Rectal smooth muscle tissue (tissue), 1 donor: Measurements from ENCODE around the gene CERT1.
"Not testable (repeated sequence)": the region's sequence is repeated elsewhere in the genome, so short reads cannot be mapped to it uniquely, and the experiment has no call there.

Source experiments
- H3K27ac ChIP-seq: one replicate; pipeline ENCODE4 v1.7.0; 2013; ENCODE audit warnings: low read depth, low read length, inconsistent platforms
- H3K27me3 ChIP-seq: one replicate; pipeline ENCODE4 v1.7.0; 2013; ENCODE audit warnings: low read length; ENCODE audit not compliant: control insufficient read depth, insufficient read depth
- H3K36me3 ChIP-seq: one replicate; pipeline ENCODE4 v1.7.0; 2013; ENCODE audit warnings: low read length; ENCODE audit not compliant: control insufficient read depth, insufficient read depth
- H3K4me1 ChIP-seq: one replicate; pipeline ENCODE4 v1.7.0; 2013; ENCODE audit warnings: low read length; ENCODE audit not compliant: control insufficient read depth, insufficient read depth
- H3K4me3 ChIP-seq: one replicate; pipeline ENCODE4 v1.7.0; 2013; ENCODE audit warnings: low read length
- H3K9ac ChIP-seq: one replicate; pipeline ENCODE4 v1.7.0; 2013; ENCODE audit warnings: low read length

The CERT1 gene

GRCh38 chr5:75496026-75496425 lies 15.4 kb downstream of the CERT1 start:
- no peaks in the 10 kb centered on the region for H3K27me3 ChIP-seq
- H3K27ac ChIP-seq = no peak overlapping the region
- no peak overlapping the region for H3K4me3 ChIP-seq
- no peak overlapping the region for H3K9ac ChIP-seq
- peaks cover 3% of the 10 kb centered on the region for H3K36me3 ChIP-seq
- H3K4me1 ChIP-seq = no peaks in the 10 kb centered on the region

GRCh38 chr5:75491621-75492020 lies 19.8 kb downstream of the CERT1 start:
- Histone ChIP-seq H3K4me3 (no peak overlapping the region), H3K27ac (no peak overlapping the region), H3K4me1 (no peaks in the 10 kb centered on the region), H3K27me3 (no peaks in the 10 kb centered on the region), H3K9ac (no peak overlapping the region), H3K36me3 (no peaks in the 10 kb centered on the region)

GRCh38 chr5:75489847-75490246 lies 21.6 kb downstream of the CERT1 start:
- H3K36me3 ChIP-seq = not testable (repeated sequence)

GRCh38 chr5:75484605-75485004 lies 26.8 kb downstream of the CERT1 start:
- Histone ChIP-seq H3K4me1 (no peaks in the 10 kb centered on the region), H3K27ac (no peak overlapping the region), H3K4me3 (no peak overlapping the region)

More at GRCh38 chr5:75489847-75490246, 21.6 kb downstream of the CERT1 start:
- not testable (repeated sequence) for H3K27ac ChIP-seq, H3K9ac ChIP-seq, H3K27me3 ChIP-seq, H3K4me3 ChIP-seq, H3K4me1 ChIP-seq

GRCh38 chr5:75482482-75482881 lies 28.9 kb downstream of the CERT1 start:
- H3K36me3 ChIP-seq = no peaks in the 10 kb centered on the region
- no peaks in the 10 kb centered on the region for H3K27me3 ChIP-seq
- H3K4me3 ChIP-seq = no peak overlapping the region
- H3K27ac ChIP-seq = no peak overlapping the region
- H3K9ac ChIP-seq = no peak overlapping the region
- no peaks in the 10 kb centered on the region for H3K4me1 ChIP-seq

More at GRCh38 chr5:75484605-75485004, 26.8 kb downstream of the CERT1 start:
- Histone ChIP-seq H3K36me3 (no peaks in the 10 kb centered on the region), H3K27me3 (no peaks in the 10 kb centered on the region), H3K9ac (no peak overlapping the region)

- H3K36me3 ChIP-seq = no peaks in the 10 kb centered on the region
- no peak overlapping the region for H3K27ac ChIP-seq
- no peaks in the 10 kb centered on the region for H3K4me1 ChIP-seq
- H3K4me3 ChIP-seq = no peak overlapping the region
- H3K9ac ChIP-seq = no peak overlapping the region
- H3K27me3 ChIP-seq = no peaks in the 10 kb centered on the region
Observed at GRCh38 chr5:75481024-75481423, 30.4 kb downstream of the CERT1 start.

GRCh38 chr5:75475364-75475763 lies 36.1 kb downstream of the CERT1 start:
- H3K27ac ChIP-seq = no peak overlapping the region
- no peak overlapping the region for H3K9ac ChIP-seq
- H3K27me3 ChIP-seq = no peaks in the 10 kb centered on the region
- no peaks in the 10 kb centered on the region for H3K4me1 ChIP-seq
- H3K4me3 ChIP-seq = no peak overlapping the region
- H3K36me3 ChIP-seq = no peaks in the 10 kb centered on the region

GRCh38 chr5:75473463-75473862 lies 38.0 kb downstream of the CERT1 start:
- no peaks in the 10 kb centered on the region for H3K27me3 ChIP-seq
- H3K4me1 ChIP-seq = no peaks in the 10 kb centered on the region
- H3K36me3 ChIP-seq = no peaks in the 10 kb centered on the region
- no peak overlapping the region for H3K4me3 ChIP-seq
- no peak overlapping the region for H3K27ac ChIP-seq
- H3K9ac ChIP-seq = no peak overlapping the region

- H3K4me1 ChIP-seq = no peaks in the 10 kb centered on the region
- no peak overlapping the region for H3K27ac ChIP-seq
- H3K36me3 ChIP-seq = no peaks in the 10 kb centered on the region
- H3K27me3 ChIP-seq = no peaks in the 10 kb centered on the region
- H3K9ac ChIP-seq = no peak overlapping the region
- H3K4me3 ChIP-seq = no peak overlapping the region
Observed at GRCh38 chr5:75472973-75473372, 38.5 kb downstream of the CERT1 start.

- no peak overlapping the region for H3K27ac ChIP-seq
Observed at GRCh38 chr5:75471193-75471592, 40.2 kb downstream of the CERT1 start.

GRCh38 chr5:75469017-75469416 lies 42.4 kb downstream of the CERT1 start:
- H3K9ac ChIP-seq = no peak overlapping the region
- no peak overlapping the region for H3K4me3 ChIP-seq
- H3K36me3 ChIP-seq = no peaks in the 10 kb centered on the region
- no peaks in the 10 kb centered on the region for H3K27me3 ChIP-seq
- H3K27ac ChIP-seq = no peak overlapping the region
- H3K4me1 ChIP-seq = no peaks in the 10 kb centered on the region

More at GRCh38 chr5:75471193-75471592, 40.2 kb downstream of the CERT1 start:
- Histone ChIP-seq H3K4me3 (no peak overlapping the region), H3K9ac (no peak overlapping the region), H3K27me3 (no peaks in the 10 kb centered on the region), H3K4me1 (no peaks in the 10 kb centered on the region), H3K36me3 (no peaks in the 10 kb centered on the region)

GRCh38 chr5:75468593-75468992 lies 42.8 kb downstream of the CERT1 start:
- Histone ChIP-seq H3K4me1 (no peaks in the 10 kb centered on the region), H3K4me3 (no peak overlapping the region), H3K27me3 (no peaks in the 10 kb centered on the region), H3K9ac (no peak overlapping the region), H3K27ac (no peak overlapping the region), H3K36me3 (no peaks in the 10 kb centered on the region)

GRCh38 chr5:75466006-75466716 lies 45.3 kb downstream of the CERT1 start:
- no peak overlapping the region for H3K27ac ChIP-seq

More at GRCh38 chr5:75466006-75466716, 45.3 kb downstream of the CERT1 start:
- no peaks in the 10 kb centered on the region for H3K4me1 ChIP-seq
- no peaks in the 10 kb centered on the region for H3K36me3 ChIP-seq
- H3K4me3 ChIP-seq = no peak overlapping the region
- no peak overlapping the region for H3K9ac ChIP-seq
- H3K27me3 ChIP-seq = no peaks in the 10 kb centered on the region
